CD4-positive, alpha-beta memory T cell (primary cell): ENCODE data around the gene DIRAS2. TPM values are rescaled to one million over a fixed set of nuclear protein-coding genes. Genes with fewer than 3 reads are reported as not detected.
A peak's percentile ranks its signal among the peaks of the same experiment; 100 is the strongest.
"Not testable (repeated sequence)": the region's sequence is repeated elsewhere in the genome, so short reads cannot be mapped to it uniquely, and the experiment has no call there.

Experiments
- CTCF ChIA-PET: fragments of 350-600 bp; sonication (Branson Sonifier 250); formaldehyde crosslinking; loops from one replicate; lab custom pipeline; 2021; ENCODE audit warnings: inconsistent platforms; ENCODE audit not compliant: partially characterized antibody; lab: Charles Lee
- POLR2A ChIA-PET: fragments of 350-600 bp; sonication (Branson Sonifier 250); formaldehyde crosslinking; loops from one replicate; lab custom pipeline; 2021; ENCODE audit not compliant: partially characterized antibody; lab: Charles Lee
- DNase-seq, 5 donors: peaks; one replicate each; pipeline versions ENCODE4 v3.0.0 to v3.0.0-alpha.2; 2020 to 2022; ENCODE audit warnings: mixed read lengths in 1 of 5
- H3K27ac ChIP-seq: one replicate; pipeline ENCODE4 v1.7.0; 2013; ENCODE audit warnings: low read depth, low read length
- H3K27me3 ChIP-seq: 2 replicates; pipeline ENCODE4 v1.7.0; 2013; ENCODE audit warnings: mild to moderate bottlenecking, low read length, moderate library complexity; ENCODE audit not compliant: insufficient read depth
- H3K36me3 ChIP-seq: 2 replicates; pipeline ENCODE4 v1.7.0; 2013; ENCODE audit warnings: mild to moderate bottlenecking, low read length, moderate library complexity; ENCODE audit not compliant: insufficient read depth
- H3K4me1 ChIP-seq: 2 replicates; pipeline ENCODE4 v1.7.0; 2013; ENCODE audit warnings: mild to moderate bottlenecking, low read length, moderate library complexity; ENCODE audit not compliant: insufficient read depth
- H3K4me3 ChIP-seq, 2 donors: one replicate each; pipeline ENCODE4 v1.7.0; 2013; ENCODE audit warnings: low read length in 2 of 2, mild to moderate bottlenecking in 1 of 2
- H3K9me3 ChIP-seq, 2 donors: one replicate each; pipeline ENCODE4 v1.7.0; 2013; ENCODE audit warnings: low read length in 2 of 2, control low read depth in 1 of 2; ENCODE audit not compliant: control insufficient read depth in 1 of 2
- H3K27ac Mint-ChIP-seq, 7 donors: one replicate each; pipeline ENCODE4 v1.8.0; 2020 to 2021; ENCODE audit warnings: mixed read lengths in 7 of 7, mild to moderate bottlenecking in 6 of 7, inconsistent platforms in 3 of 7, moderate library complexity in 3 of 7
- H3K27me3 Mint-ChIP-seq, 2 donors: one replicate each; pipeline ENCODE4 v1.8.0; 2020 to 2021; ENCODE audit warnings: mixed read lengths in 2 of 2
- H3K36me3 Mint-ChIP-seq, 2 donors: one replicate each; pipeline ENCODE4 v1.8.0; 2020 to 2021; ENCODE audit warnings: mixed read lengths in 2 of 2, inconsistent platforms in 1 of 2, mild to moderate bottlenecking in 1 of 2
- H3K4me1 Mint-ChIP-seq, 4 donors: one replicate each; pipeline ENCODE4 v1.8.0; 2020 to 2021; ENCODE audit warnings: mixed read lengths in 4 of 4, mild to moderate bottlenecking in 1 of 4
- H3K4me3 Mint-ChIP-seq, 8 donors: one replicate each; pipeline ENCODE4 v1.8.0; 2020 to 2021; ENCODE audit warnings: mixed read lengths in 8 of 8, mild to moderate bottlenecking in 7 of 8, moderate library complexity in 6 of 8, inconsistent platforms in 3 of 8
- H3K9me3 Mint-ChIP-seq, 8 donors: one replicate each; pipeline ENCODE4 v1.8.0; 2020 to 2021; ENCODE audit warnings: mixed read lengths in 8 of 8, mild to moderate bottlenecking in 5 of 8, inconsistent platforms in 3 of 8, moderate library complexity in 1 of 8
- intact Hi-C: fragments of 100-400 bp; cut with micrococcal nuclease; formaldehyde crosslinking; loops from one replicate; pipeline ENCODE4 v1.15.1; 2023
- polyA plus RNA-seq, 2 donors: library from polyadenylated mRNA; unstranded; fragments of 300-500 nt; fragmentation: Illumina TruSeq; gene quantifications; one replicate each; pipeline ENCODE4 v1.2.3, GENCODE V29; 2021
- total RNA-seq, 2 experiments: library from RNA; stranded (reverse); gene quantifications; one replicate each; pipeline ENCODE4 v1.2.3, GENCODE V29; 2021

DIRAS2 gene
- total and polyA plus RNA-seq, 4 experiments from 2014 or later, result not detected

DNA sequence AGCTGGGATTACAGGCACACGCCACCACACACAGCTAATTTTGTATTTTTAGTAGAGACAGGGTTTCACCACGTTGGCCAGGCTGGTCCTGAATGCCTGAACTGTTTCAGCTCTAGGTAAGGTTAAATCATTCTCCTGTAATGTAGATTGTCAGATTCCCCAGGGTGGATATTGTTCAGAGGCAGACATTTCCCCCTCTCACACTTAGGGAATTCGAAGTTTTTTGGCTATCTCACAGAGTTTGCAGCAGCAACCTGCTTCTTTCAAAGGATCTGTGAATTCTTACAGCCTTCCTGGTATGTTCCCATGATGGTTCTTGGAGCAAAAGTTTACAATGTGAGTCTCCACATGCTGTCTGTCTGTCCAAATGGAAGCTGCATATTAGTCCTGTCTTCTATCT, 15.6 kb upstream of the DIRAS2 start:
- ChIA-PET POLR2A (no interaction called here), CTCF (no interaction called here)
- H3K4me1 ChIP-seq, result no peaks in the 10 kb centered on the region
- Mint-ChIP-seq H3K9me3 (peaks cover 0 to 10% (median 5%) of the 10 kb centered on the region in 8 donors), H3K4me3 (no peak overlapping the region), H3K27ac (no peak overlapping the region), H3K36me3 (no peaks in the 10 kb centered on the region), H3K4me1 (no peaks in the 10 kb centered on the region), H3K27me3 (peaks cover 2 to 11% of the 10 kb centered on the region in 2 donors)
- no peak for DNase-seq
- H3K9me3 ChIP-seq, result no peaks in the 10 kb centered on the region
- no peaks in the 10 kb centered on the region for H3K36me3 ChIP-seq
- H3K27ac ChIP-seq, result no peak overlapping the region
- H3K4me3 ChIP-seq, result no peak overlapping the region
- intact Hi-C loops, result no loop called here
- H3K27me3 ChIP-seq, result no peaks in the 10 kb centered on the region

DNA sequence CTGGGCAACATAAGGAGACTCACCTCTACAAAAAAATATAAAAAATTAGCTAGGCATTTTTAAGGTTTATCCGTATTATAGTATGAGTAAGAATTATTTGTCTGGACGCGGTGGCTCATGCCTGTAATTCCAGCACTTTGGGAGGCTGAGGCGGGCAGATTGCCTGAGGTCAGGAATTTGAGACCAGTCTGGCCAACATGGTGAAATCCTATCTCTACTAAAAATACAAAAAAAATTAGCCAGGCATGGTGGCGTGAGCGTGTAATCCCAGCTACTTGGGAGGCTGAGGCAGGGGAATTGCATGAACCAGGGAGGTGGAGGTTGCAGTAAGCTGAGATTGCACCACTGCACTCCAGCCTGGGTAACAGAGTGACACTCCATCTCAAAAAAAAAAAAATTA, 14.3 kb upstream of the DIRAS2 start:
- H3K27me3 ChIP-seq, intact Hi-C loops, H3K9me3 ChIP-seq: not testable (repeated sequence)

DNA sequence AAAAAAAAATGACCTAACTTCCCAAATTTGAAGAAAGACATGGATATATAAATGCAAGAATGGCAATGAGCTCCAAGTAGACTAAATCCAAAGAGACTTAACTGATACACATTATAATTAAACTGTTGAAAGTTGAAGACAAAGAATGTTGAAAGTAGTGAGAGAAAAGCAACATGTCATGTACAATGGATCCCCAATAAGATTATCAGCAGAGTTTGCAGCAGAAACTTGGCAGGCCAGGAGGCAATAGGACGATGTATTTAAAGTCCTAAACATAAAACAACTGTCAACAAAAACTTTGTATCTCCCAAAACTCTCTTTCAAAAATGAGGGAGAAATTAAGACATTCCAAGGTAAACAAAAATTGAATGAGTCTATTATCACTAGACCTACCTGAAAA, 8.6 kb upstream of the DIRAS2 start:
- no peaks in the 10 kb centered on the region for H3K4me1 ChIP-seq

More for the DNA sequence above, 14.3 kb upstream of the DIRAS2 start:
- H3K4me3 ChIP-seq, H3K27ac ChIP-seq, H3K27ac Mint-ChIP-seq, H3K9me3 Mint-ChIP-seq, H3K27me3 Mint-ChIP-seq, H3K4me3 Mint-ChIP-seq, POLR2A ChIA-PET, H3K36me3 Mint-ChIP-seq, H3K4me1 Mint-ChIP-seq, DNase-seq, CTCF ChIA-PET, H3K4me1 ChIP-seq, H3K36me3 ChIP-seq: not testable (repeated sequence)

DNA sequence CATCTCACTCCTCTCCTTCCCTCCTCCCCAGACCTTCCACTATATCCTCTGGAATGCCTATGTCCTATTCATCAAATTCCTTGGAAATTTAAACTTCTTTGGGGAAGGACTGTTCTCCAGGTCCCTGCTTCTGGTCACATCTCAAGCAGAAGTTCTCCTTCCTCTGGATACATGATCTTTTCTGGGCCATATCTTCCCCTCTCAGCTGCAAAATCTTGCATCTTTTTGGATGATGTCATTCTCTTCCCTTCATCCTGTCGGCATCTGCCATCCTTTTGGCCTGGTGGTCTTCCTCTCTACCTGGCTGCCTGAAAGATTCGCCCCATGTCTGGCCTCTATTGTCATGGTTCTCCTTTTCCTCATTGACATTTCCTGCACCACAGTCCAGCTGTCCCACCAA, 5.2 kb upstream of the DIRAS2 start:
- Mint-ChIP-seq H3K27ac (no peak overlapping the region), H3K27me3 (peaks cover 22 to 30% of the 10 kb centered on the region in 2 donors), H3K4me1 (peaks cover 0 to 1% (median under 1%) of the 10 kb centered on the region in 4 donors), H3K36me3 (no peaks in the 10 kb centered on the region), H3K9me3 (peaks cover 6 to 33% (median 19%) of the 10 kb centered on the region in 8 donors), H3K4me3 (no peak overlapping the region)
- peaks cover 10% of the 10 kb centered on the region for H3K27me3 ChIP-seq
- no peak overlapping the region for H3K27ac ChIP-seq
- H3K36me3 ChIP-seq, result no peaks in the 10 kb centered on the region
- no peaks in the 10 kb centered on the region for H3K4me1 ChIP-seq
- no peak overlapping the region for H3K4me3 ChIP-seq
- intact Hi-C loops, result no loop called here
- ChIA-PET POLR2A (no interaction called here), CTCF (no interaction called here)
- DNase-seq, result no peak
- peaks cover 0 to 5% of the 10 kb centered on the region in 2 donors for H3K9me3 ChIP-seq

More for the DNA sequence above, 8.6 kb upstream of the DIRAS2 start:
- CTCF ChIA-PET, result interaction anchor here (0.6 kb wide), 1 partner anchor 361 kb away, joined by 4 read pairs; no protein-coding TSS in a partner anchor
- H3K4me3 Mint-ChIP-seq, result no peak overlapping the region
- intact Hi-C loops, result no loop called here
- POLR2A ChIA-PET, result no interaction called here
- Histone ChIP-seq H3K4me3 (no peak overlapping the region), H3K27ac (no peak overlapping the region), H3K27me3 (peaks cover 10% of the 10 kb centered on the region), H3K9me3 (peaks cover 0 to 5% of the 10 kb centered on the region in 2 donors), H3K36me3 (no peaks in the 10 kb centered on the region)
- peaks cover 6 to 33% (median 19%) of the 10 kb centered on the region in 8 donors for H3K9me3 Mint-ChIP-seq
- no peaks in the 10 kb centered on the region for H3K36me3 Mint-ChIP-seq
- H3K4me1 Mint-ChIP-seq, result no peaks in the 10 kb centered on the region
- no peak overlapping the region for H3K27ac Mint-ChIP-seq
- peaks cover 12% of the 10 kb centered on the region in 2 donors for H3K27me3 Mint-ChIP-seq
- DNase-seq, result no peak

GRCh38 chr9:90645721-90646120, 3.1 kb upstream of the DIRAS2 start:
- no peak overlapping the region for H3K4me3 ChIP-seq
- no peaks in the 10 kb centered on the region for H3K36me3 ChIP-seq
- H3K4me1 Mint-ChIP-seq, result peaks cover 0 to 8% (median 4%) of the 10 kb centered on the region in 4 donors
- no peak overlapping the region for H3K27ac Mint-ChIP-seq
- DNase-seq, result no peak
- H3K9me3 ChIP-seq, result peaks cover 0 to 5% of the 10 kb centered on the region in 2 donors
- ChIA-PET CTCF (interaction anchor here (1.4 kb wide), 1 partner anchor 10 kb away, joined by 4 read pairs; no protein-coding TSS in a partner anchor), POLR2A (no interaction called here)
- no peaks in the 10 kb centered on the region for H3K4me1 ChIP-seq
- H3K27me3 Mint-ChIP-seq, result peaks cover 34 to 42% of the 10 kb centered on the region in 2 donors
- H3K27me3 ChIP-seq, result peaks cover 18% of the 10 kb centered on the region
- peaks cover 3 to 24% (median 11%) of the 10 kb centered on the region in 8 donors for H3K9me3 Mint-ChIP-seq
- intact Hi-C loops, result no loop called here
- no peak overlapping the region for H3K4me3 Mint-ChIP-seq
- H3K27ac ChIP-seq, result no peak overlapping the region
- H3K36me3 Mint-ChIP-seq, result no peaks in the 10 kb centered on the region

- Mint-ChIP-seq H3K4me3 (peak overlapping the region in 5 of 8 donors; percentile 19 to 59 (median 43)), H3K36me3 (no peaks in the 10 kb centered on the region), H3K9me3 (peaks cover 0 to 2% (median 0%) of the 10 kb centered on the region in 8 donors), H3K27me3 (peaks cover 31 to 42% of the 10 kb centered on the region in 2 donors), H3K27ac (no peak overlapping the region), H3K4me1 (peaks cover 0 to 8% (median 4%) of the 10 kb centered on the region in 4 donors)
- no peaks in the 10 kb centered on the region for H3K4me1 ChIP-seq
- H3K9me3 ChIP-seq, result no peaks in the 10 kb centered on the region
- no peak for DNase-seq
- H3K27ac ChIP-seq, result no peak overlapping the region
- peaks cover 11% of the 10 kb centered on the region for H3K27me3 ChIP-seq
- POLR2A ChIA-PET, result no interaction called here
- CTCF ChIA-PET, result no interaction called here
- H3K36me3 ChIP-seq, result no peaks in the 10 kb centered on the region
- no peak overlapping the region for H3K4me3 ChIP-seq
- intact Hi-C loops, result no loop called here
These were observed 638 bp downstream of the DIRAS2 start for GRCh38 chr9:90641884-90642487.

DNA sequence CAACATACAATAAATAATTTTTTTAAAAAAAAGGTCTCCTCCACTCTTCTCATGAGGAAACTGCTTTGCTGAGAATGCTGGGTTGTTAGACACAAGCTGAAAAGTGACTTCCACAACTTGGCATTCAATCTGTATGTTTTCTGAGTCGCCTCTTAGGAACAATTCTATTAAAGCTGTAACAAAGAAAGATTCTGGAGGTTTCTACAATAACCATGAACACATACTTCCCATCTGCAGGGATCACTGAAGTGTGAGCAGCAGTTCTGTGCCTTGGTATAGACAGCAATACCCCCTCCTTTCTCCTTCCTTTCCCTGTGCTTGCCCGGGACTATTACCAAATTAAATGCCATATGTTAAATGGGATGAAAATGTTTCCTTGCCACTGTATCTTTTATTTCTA, 1.5 kb downstream of the DIRAS2 start:
- peaks cover 11% of the 10 kb centered on the region for H3K27me3 ChIP-seq
- intact Hi-C loops, result no loop called here
- H3K4me1 ChIP-seq, result no peaks in the 10 kb centered on the region
- Mint-ChIP-seq H3K27ac (no peak overlapping the region), H3K9me3 (peaks cover 0 to 2% (median 0%) of the 10 kb centered on the region in 8 donors), H3K36me3 (no peaks in the 10 kb centered on the region), H3K4me3 (no peak overlapping the region), H3K27me3 (peaks cover 28 to 38% of the 10 kb centered on the region in 2 donors), H3K4me1 (peaks cover 0 to 8% (median 4%) of the 10 kb centered on the region in 4 donors)
- POLR2A ChIA-PET, result no interaction called here
- CTCF ChIA-PET, result no interaction called here
- DNase-seq, result no peak
- no peaks in the 10 kb centered on the region for H3K9me3 ChIP-seq
- H3K36me3 ChIP-seq, result no peaks in the 10 kb centered on the region
- H3K4me3 ChIP-seq, result no peak overlapping the region
- H3K27ac ChIP-seq, result no peak overlapping the region
